ENCODE measurements around the gene CBX5. TPM values are rescaled to one million over a fixed set of nuclear protein-coding genes. Genes with fewer than 3 reads are reported as not detected.

CBX5 gene
- total RNA-seq, 2 experiments from 2014 or later, result 115 to 299 TPM

- BruUV-seq (replicated peaks), result no TSS peak
- intact Hi-C loops (cut with micrococcal nuclease; ENCODE audit: unreplicated experiment), result loop anchor here (2.0 kb wide), 2 partner anchors 13 to 25 kb away; no protein-coding TSS in a partner anchor
- H3K9me2 ChIP-seq (ENCODE audit: insufficient read depth, low read length), result no peaks in the 10 kb centered on the region
- H3K4me3 ChIP-seq (ENCODE audit: low read depth, low read length, poor library complexity, severe bottlenecking), result peak overlapping the region; percentile 89
- peaks cover 91% of the 10 kb centered on the region for H3K79me2 ChIP-seq (ENCODE audit: insufficient read depth, low read depth, low read length)
- TF ChIP-seq CTCF (conservative IDR thresholded peaks at IDR 0.05; ENCODE audit: low read length), result no peak
- no peak for TF ChIP-seq EZH2phosphoT487 (IDR thresholded peaks at IDR 0.05; ENCODE audit: borderline replicate concordance, low read depth, low read length)
- H3K27ac ChIP-seq (ENCODE audit: low read depth, low read length, poor library complexity, severe bottlenecking), result peak overlapping the region; percentile 85
- no peaks in the 10 kb centered on the region for H3K9me3 ChIP-seq (ENCODE audit: low read length)
- no peak overlapping the region for H2AFZ ChIP-seq (ENCODE audit: low read length)
- CTCF ChIA-PET (ENCODE audit: unreplicated experiment), result no interaction called here
- H3K4me1 ChIP-seq (ENCODE audit: insufficient read depth, low read length, poor library complexity, severe bottlenecking), result peaks cover 38% of the 10 kb centered on the region
- DNase-seq (ENCODE audit: low spot score), result no peak
- H4K20me1 ChIP-seq (ENCODE audit: insufficient read depth, low read length), result peaks cover 24% of the 10 kb centered on the region
- peak overlapping the region; percentile 88 for H3K4me2 ChIP-seq (ENCODE audit: low read length)
- POLR2A ChIA-PET, result no interaction called here
- H3K36me3 ChIP-seq (ENCODE audit: insufficient read depth, low read length), result peaks cover 89% of the 10 kb centered on the region
Measured at GRCh38 chr12:54277823-54278276, 2.1 kb downstream of the CBX5 start.

GRCh38 chr12:54276368-54276767, 3.6 kb downstream of the CBX5 start:
- H3K4me2 ChIP-seq (ENCODE audit: low read length), result peak overlapping the region; percentile 88
- peaks cover 91% of the 10 kb centered on the region for H3K79me2 ChIP-seq (ENCODE audit: insufficient read depth, low read depth, low read length)
- H3K9me3 ChIP-seq (ENCODE audit: low read length), result no peaks in the 10 kb centered on the region
- H3K27ac ChIP-seq (ENCODE audit: low read depth, low read length, poor library complexity, severe bottlenecking), result peak overlapping the region; percentile 12
- no TSS peak for BruUV-seq (replicated peaks)
- no peak overlapping the region for H2AFZ ChIP-seq (ENCODE audit: low read length)
- intact Hi-C loops (cut with micrococcal nuclease; ENCODE audit: unreplicated experiment), result no loop called here
- H3K36me3 ChIP-seq (ENCODE audit: insufficient read depth, low read length), result peaks cover 89% of the 10 kb centered on the region
- H3K4me3 ChIP-seq (ENCODE audit: low read depth, low read length, poor library complexity, severe bottlenecking), result peak overlapping the region; percentile 7
- no peak for DNase-seq (ENCODE audit: low spot score)
- TF ChIP-seq EZH2phosphoT487 (IDR thresholded peaks at IDR 0.05; ENCODE audit: borderline replicate concordance, low read depth, low read length), result no peak
- no peak for TF ChIP-seq CTCF (conservative IDR thresholded peaks at IDR 0.05; ENCODE audit: low read length)
- H3K9me2 ChIP-seq (ENCODE audit: insufficient read depth, low read length), result no peaks in the 10 kb centered on the region
- ChIA-PET CTCF (ENCODE audit: unreplicated experiment) (no interaction called here), POLR2A (interaction anchor here (0.6 to 0.7 kb wide), 2 partner anchors 27 to 92 kb away, joined by 3 read pairs; no protein-coding TSS in a partner anchor)
- peaks cover 29% of the 10 kb centered on the region for H3K4me1 ChIP-seq (ENCODE audit: insufficient read depth, low read length, poor library complexity, severe bottlenecking)
- H4K20me1 ChIP-seq (ENCODE audit: insufficient read depth, low read length), result peaks cover 24% of the 10 kb centered on the region; the same call in 1 of the 2 replicates

- Histone ChIP-seq H3K4me1 (ENCODE audit: insufficient read depth, low read length, poor library complexity, severe bottlenecking) (peaks cover 29% of the 10 kb centered on the region), H2AFZ (ENCODE audit: low read length) (no peak overlapping the region), H3K9me3 (ENCODE audit: low read length) (no peaks in the 10 kb centered on the region), H3K79me2 (ENCODE audit: insufficient read depth, low read depth, low read length) (peaks cover 82% of the 10 kb centered on the region), H3K9me2 (ENCODE audit: insufficient read depth, low read length) (no peaks in the 10 kb centered on the region), H3K36me3 (ENCODE audit: insufficient read depth, low read length) (peaks cover 86% of the 10 kb centered on the region), H4K20me1 (ENCODE audit: insufficient read depth, low read length) (peaks cover 24% of the 10 kb centered on the region; the same call in 1 of the 2 replicates), H3K4me2 (ENCODE audit: low read length) (no peak overlapping the region), H3K4me3 (ENCODE audit: low read depth, low read length, poor library complexity, severe bottlenecking) (no peak overlapping the region), H3K27ac (ENCODE audit: low read depth, low read length, poor library complexity, severe bottlenecking) (no peak overlapping the region)
- no TSS peak for BruUV-seq (replicated peaks)
- ChIA-PET CTCF (ENCODE audit: unreplicated experiment) (no interaction called here), POLR2A (interaction anchor here (1.3 to 1.4 kb wide), 2 partner anchors 9 to 16 kb away, joined by 4 to 7 read pairs; no protein-coding TSS in a partner anchor)
- DNase-seq (ENCODE audit: low spot score), result no peak
- no peak for TF ChIP-seq EZH2phosphoT487 (IDR thresholded peaks at IDR 0.05; ENCODE audit: borderline replicate concordance, low read depth, low read length)
- intact Hi-C loops (cut with micrococcal nuclease; ENCODE audit: unreplicated experiment), result no loop called here
Measured at GRCh38 chr12:54273981-54274380, 5.9 kb downstream of the CBX5 start.
